K562 treated with DMSO at 1 percent for 4 hours (cell line): ENCODE data around the gene PLPP4. TPM values are rescaled to one million over a fixed set of nuclear protein-coding genes. Genes with fewer than 3 reads are reported as not detected.

Experiments
- total RNA-seq: library from RNA; unstranded; fragments of 300-600 nt; gene quantifications from 2 replicates; pipeline ENCODE4 v1.2.3, GENCODE V29; 2022; ENCODE audit not compliant: insufficient read depth

The PLPP4 gene
- total RNA-seq, result not detected in 2 replicates

GRCh38 chr10:120456626-120457430, at the start of gene PLPP4:
PLPP4 (plus strand) TSS chr10:120457227; CDS start chr10:120457306, 79 bp downstream.

